Frontal cortex (tissue), 4 donors: ENCODE results near the gene LINC01488. TPM values are rescaled to one million over a fixed set of nuclear protein-coding genes. Genes with fewer than 3 reads are reported as not detected.

ENCODE experiments used
- DNase-seq, 2 donors: peaks; one replicate each; pipeline ENCODE4 v3.0.0; 2012; ENCODE audit warnings: low spot score in 2 of 2
- FAIRE-seq: peaks from 2 replicates; lab custom pipeline; 2012; peaks lifted over from hg19 to GRCh38; lab: Jason Lieb, UNC
- total RNA-seq: library from RNA; depleted of rRNA; stranded (reverse); fragments of >200 nt; gene quantifications from one replicate; pipeline ENCODE4 v1.2.3, GENCODE V29; 2014
- donor health status: control.
- donor health status: control.
- donor health status: control.

Gene LINC01488
- not detected for total RNA-seq

- FAIRE-seq (no peak), DNase-seq (no peak)
Measured at GRCh38 chr11:69481393-69481844, at the start of gene LINC01488. Gene LINC01488, plus strand, starts transcription at chr11:69481663.

- no peak for DNase-seq
- FAIRE-seq, result no peak
Measured at GRCh38 chr11:69431893-69432738, 49.3 kb upstream of the LINC01488 start.

GRCh38 chr11:69433741-69434140 lies 47.7 kb upstream of the LINC01488 start:
- DNase-seq (no peak), FAIRE-seq (no peak)

GRCh38 chr11:69434471-69434931 lies 47.0 kb upstream of the LINC01488 start:
- DNase-seq (no peak), FAIRE-seq (no peak)

- DNase-seq (no peak), FAIRE-seq (no peak)
Measured at GRCh38 chr11:69435161-69435986, 46.1 kb upstream of the LINC01488 start.

- no peak for DNase-seq
- no peak for FAIRE-seq
Measured at GRCh38 chr11:69436041-69436982, 45.2 kb upstream of the LINC01488 start.

GRCh38 chr11:69437001-69437875 lies 44.2 kb upstream of the LINC01488 start:
- DNase-seq (no peak), FAIRE-seq (no peak)

- no peak for FAIRE-seq
- no peak for DNase-seq
Measured at GRCh38 chr11:69437876-69438205, 43.6 kb upstream of the LINC01488 start.

GRCh38 chr11:69438286-69438920 lies 43.1 kb upstream of the LINC01488 start:
- DNase-seq, result no peak
- FAIRE-seq, result no peak

GRCh38 chr11:69439127-69439526 lies 42.3 kb upstream of the LINC01488 start:
- DNase-seq (no peak), FAIRE-seq (no peak)

GRCh38 chr11:69439651-69440464 lies 41.6 kb upstream of the LINC01488 start:
- FAIRE-seq (no peak), DNase-seq (no peak)

- no peak for DNase-seq
- FAIRE-seq, result no peak
Measured at GRCh38 chr11:69440876-69441275, 40.6 kb upstream of the LINC01488 start.

- DNase-seq (no peak), FAIRE-seq (no peak)
Measured at GRCh38 chr11:69442012-69442806, 39.3 kb upstream of the LINC01488 start.

GRCh38 chr11:69442807-69443137 lies 38.7 kb upstream of the LINC01488 start:
- no peak for FAIRE-seq

GRCh38 chr11:69443138-69443967 lies 38.1 kb upstream of the LINC01488 start:
- FAIRE-seq (no peak), DNase-seq (peak; percentile 86 to 95)

More at GRCh38 chr11:69442807-69443137, 38.7 kb upstream of the LINC01488 start:
- DNase-seq, result peak in 1 of 2 donors; percentile 44

GRCh38 chr11:69443968-69444364 lies 37.5 kb upstream of the LINC01488 start:
- DNase-seq (no peak), FAIRE-seq (no peak)
